B cell (primary cell): Measurements from ENCODE around the gene FZD1.

ENCODE experiments used
- EZH2 ChIP-seq: IDR thresholded peaks from 2 replicates; pipeline ENCODE4 v1.6.1; 2012; ENCODE audit warnings: borderline replicate concordance, low read depth, mild to moderate bottlenecking, moderate library complexity, low read length; ENCODE audit not compliant: insufficient read depth, poor library complexity, severe bottlenecking
- TF ChIP-seq, protein P1 (sequence below): fragments of 200-600 bp; IDR thresholded peaks from one replicate; pipeline ENCODE4 v1.8.0; 2022; ENCODE audit warnings: antibody characterized with exemption, mild to moderate bottlenecking

DNA sequence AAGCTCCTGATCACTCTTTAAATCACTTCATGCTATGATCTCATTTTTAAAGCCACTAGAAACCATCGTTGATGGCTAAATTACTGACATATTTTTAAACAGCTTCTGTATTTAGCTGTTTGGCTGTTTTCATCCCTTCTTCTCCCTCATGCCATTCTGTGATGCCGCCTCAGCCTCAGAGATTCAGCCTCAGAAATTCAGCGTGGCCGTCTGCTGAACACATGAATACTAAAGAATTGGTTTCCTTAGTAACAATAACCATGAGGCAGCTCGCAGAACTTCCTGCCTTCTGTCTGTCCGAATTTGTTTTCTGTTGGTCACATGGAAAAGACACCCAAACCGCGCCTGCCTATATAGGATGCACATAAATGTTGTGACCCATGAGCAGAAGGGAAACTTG lies 31.0 kb upstream of the FZD1 start:
- TF ChIP-seq, protein P1, sequence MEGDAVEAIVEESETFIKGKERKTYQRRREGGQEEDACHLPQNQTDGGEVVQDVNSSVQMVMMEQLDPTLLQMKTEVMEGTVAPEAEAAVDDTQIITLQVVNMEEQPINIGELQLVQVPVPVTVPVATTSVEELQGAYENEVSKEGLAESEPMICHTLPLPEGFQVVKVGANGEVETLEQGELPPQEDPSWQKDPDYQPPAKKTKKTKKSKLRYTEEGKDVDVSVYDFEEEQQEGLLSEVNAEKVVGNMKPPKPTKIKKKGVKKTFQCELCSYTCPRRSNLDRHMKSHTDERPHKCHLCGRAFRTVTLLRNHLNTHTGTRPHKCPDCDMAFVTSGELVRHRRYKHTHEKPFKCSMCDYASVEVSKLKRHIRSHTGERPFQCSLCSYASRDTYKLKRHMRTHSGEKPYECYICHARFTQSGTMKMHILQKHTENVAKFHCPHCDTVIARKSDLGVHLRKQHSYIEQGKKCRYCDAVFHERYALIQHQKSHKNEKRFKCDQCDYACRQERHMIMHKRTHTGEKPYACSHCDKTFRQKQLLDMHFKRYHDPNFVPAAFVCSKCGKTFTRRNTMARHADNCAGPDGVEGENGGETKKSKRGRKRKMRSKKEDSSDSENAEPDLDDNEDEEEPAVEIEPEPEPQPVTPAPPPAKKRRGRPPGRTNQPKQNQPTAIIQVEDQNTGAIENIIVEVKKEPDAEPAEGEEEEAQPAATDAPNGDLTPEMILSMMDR = no peak
- TF ChIP-seq EZH2 = no peak
